Left ventricle myocardium inferior (tissue), 1 donor: ENCODE results near the gene COL26A1. TPM values are rescaled to one million over a fixed set of nuclear protein-coding genes. Genes with fewer than 3 reads are reported as not detected.

Experiments
- DNase-seq: peaks from one replicate; pipeline ENCODE4 v3.0.0-alpha.2; 2020
- H3K27ac ChIP-seq: fragments of 200-600 bp; replicated peaks from 2 replicates; pipeline ENCODE4 v1.8.0; 2021
- H3K27me3 ChIP-seq: fragments of 200-600 bp; 2 replicates; pipeline ENCODE4 v1.8.0; 2021; ENCODE audit warnings: low read depth
- H3K36me3 ChIP-seq: fragments of 200-600 bp; 2 replicates; pipeline ENCODE4 v1.8.0; 2021
- H3K4me1 ChIP-seq: fragments of 200-600 bp; 2 replicates; pipeline ENCODE4 v1.8.0; 2021
- H3K4me3 ChIP-seq: fragments of 200-600 bp; 2 replicates; pipeline ENCODE4 v1.8.0; 2021; ENCODE audit warnings: mild to moderate bottlenecking, moderate library complexity
- H3K9me3 ChIP-seq: fragments of 200-600 bp; replicated peaks from 2 replicates; pipeline ENCODE4 v1.8.0; 2021
- intact Hi-C: fragments of 100-400 bp; cut with micrococcal nuclease; formaldehyde crosslinking; loops from one replicate; pipeline ENCODE4 v1.11.0; 2022
- total RNA-seq: library from RNA; stranded (reverse); fragmentation: NEBNext Ultra II Directional; extraction: Animal tissue kit (Norgen Biotek cat#: 25700); gene quantifications from one replicate; pipeline ENCODE4 v1.2.1, GENCODE V29; 2021
- TF ChIP-seq, protein P1 (sequence below): fragments of 200-600 bp; IDR thresholded peaks from 2 replicates; pipeline ENCODE4 v1.8.0; 2021; ENCODE audit warnings: antibody characterized with exemption, mild to moderate bottlenecking, borderline replicate concordance
- donor health status: DM: no; HTN: yes; CAD: no; lungs with severe emphysema.

The COL26A1 gene
- total RNA-seq, 1 donor from 2014 or later = not detected

DNA sequence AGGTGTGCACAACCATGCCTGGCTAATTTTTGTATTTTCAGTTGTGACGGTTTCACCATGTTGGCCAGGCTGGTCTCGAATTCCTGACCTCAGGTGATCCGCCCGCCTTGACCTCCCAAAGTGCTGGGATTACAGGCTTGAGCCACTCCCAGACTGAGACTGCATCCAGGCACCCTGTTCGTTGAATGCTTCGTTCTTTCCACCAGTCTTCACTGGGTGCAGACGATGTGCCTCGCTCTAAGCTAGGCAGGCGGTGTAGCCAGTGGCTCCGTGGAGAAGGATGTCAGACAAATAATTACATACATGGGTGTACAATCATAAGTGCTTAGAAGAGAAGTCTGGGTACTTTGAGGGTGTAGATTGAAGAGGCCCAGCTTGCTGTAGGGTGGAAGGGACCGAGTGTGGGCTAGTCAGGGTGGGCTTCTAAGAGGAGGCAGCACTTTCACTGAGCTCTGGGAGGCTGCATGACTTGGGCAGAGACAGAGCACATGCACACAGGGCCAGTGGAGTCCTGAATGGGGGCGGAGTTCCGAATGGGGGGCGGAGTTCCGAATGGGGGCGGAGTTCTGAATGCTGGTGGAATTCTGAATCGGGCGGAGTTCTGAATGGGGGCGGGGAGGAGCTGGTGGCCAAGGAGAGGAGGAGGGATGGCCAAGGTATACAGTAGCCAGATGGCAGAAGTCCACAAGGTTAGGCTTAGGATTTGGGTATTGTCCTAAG lies 74.3 kb downstream of the COL26A1 start:
- TF ChIP-seq, protein P1, sequence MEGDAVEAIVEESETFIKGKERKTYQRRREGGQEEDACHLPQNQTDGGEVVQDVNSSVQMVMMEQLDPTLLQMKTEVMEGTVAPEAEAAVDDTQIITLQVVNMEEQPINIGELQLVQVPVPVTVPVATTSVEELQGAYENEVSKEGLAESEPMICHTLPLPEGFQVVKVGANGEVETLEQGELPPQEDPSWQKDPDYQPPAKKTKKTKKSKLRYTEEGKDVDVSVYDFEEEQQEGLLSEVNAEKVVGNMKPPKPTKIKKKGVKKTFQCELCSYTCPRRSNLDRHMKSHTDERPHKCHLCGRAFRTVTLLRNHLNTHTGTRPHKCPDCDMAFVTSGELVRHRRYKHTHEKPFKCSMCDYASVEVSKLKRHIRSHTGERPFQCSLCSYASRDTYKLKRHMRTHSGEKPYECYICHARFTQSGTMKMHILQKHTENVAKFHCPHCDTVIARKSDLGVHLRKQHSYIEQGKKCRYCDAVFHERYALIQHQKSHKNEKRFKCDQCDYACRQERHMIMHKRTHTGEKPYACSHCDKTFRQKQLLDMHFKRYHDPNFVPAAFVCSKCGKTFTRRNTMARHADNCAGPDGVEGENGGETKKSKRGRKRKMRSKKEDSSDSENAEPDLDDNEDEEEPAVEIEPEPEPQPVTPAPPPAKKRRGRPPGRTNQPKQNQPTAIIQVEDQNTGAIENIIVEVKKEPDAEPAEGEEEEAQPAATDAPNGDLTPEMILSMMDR = no peak
- intact Hi-C loops = no loop called here
- Histone ChIP-seq H3K27me3 (peaks cover 89% of the 10 kb centered on the region), H3K4me1 (no peaks in the 10 kb centered on the region), H3K27ac (no peak overlapping the region), H3K9me3 (no peaks in the 10 kb centered on the region), H3K4me3 (no peak overlapping the region), H3K36me3 (no peaks in the 10 kb centered on the region)
- no peak for DNase-seq

DNA sequence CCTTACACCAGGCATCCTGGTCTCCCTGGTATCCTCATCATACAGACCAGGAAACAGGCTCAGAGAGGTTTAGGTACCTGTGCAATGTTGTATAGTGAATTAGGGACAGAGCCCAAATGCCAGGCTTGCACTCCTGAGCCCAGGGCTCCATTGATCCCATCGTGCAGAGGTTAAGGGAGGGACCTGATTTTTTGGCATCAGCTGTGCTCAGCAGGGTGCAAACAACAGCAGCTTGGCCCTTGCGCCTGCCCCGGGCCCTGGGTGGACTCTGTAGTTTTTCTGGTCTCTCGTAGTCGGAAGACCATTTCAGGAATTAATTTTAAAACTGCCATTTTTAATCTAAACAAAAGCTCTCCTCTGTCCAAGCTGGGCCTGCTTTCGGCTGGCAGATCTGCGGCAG lies 79.2 kb downstream of the COL26A1 start:
- intact Hi-C loops = no loop called here
- Histone ChIP-seq H3K4me3 (no peak overlapping the region), H3K27ac (no peak overlapping the region), H3K36me3 (no peaks in the 10 kb centered on the region), H3K9me3 (no peaks in the 10 kb centered on the region), H3K27me3 (peaks cover 71% of the 10 kb centered on the region), H3K4me1 (no peaks in the 10 kb centered on the region)
- DNase-seq = no peak
- TF ChIP-seq, protein P1 = no peak

DNA sequence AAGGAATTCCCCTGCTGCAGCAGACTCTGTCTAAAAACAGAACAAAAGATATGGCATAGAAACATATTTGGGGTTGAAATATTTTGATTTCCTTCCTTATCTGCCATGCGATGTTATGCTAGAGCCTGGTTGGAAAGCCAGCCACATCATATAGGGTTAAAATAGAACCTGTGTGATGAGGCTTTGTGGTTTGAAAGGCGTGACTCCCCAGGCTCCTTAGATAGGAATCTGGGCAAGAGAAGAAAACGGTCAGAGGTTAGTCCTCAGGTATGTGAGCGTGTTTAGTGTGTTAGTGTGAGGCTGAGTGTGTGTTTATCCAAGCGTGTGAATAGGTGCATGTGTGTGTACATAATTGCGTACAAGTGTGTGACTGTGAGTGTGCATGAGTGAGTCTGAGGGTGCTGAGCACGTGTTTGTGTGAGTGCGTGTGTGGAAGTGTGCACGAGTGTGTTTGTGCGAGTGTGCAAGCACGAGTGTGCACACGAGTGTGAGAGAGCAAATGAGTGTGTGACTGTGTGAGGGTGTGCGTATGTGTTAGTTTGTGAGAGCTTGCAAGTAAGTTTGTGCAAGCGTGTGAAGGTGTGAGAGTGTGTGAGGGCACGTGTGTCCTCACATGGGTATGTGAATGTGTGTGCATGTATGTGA lies 79.9 kb downstream of the COL26A1 start:
- TF ChIP-seq, protein P1 = no peak
- H3K4me1 ChIP-seq = no peaks in the 10 kb centered on the region
- H3K36me3 ChIP-seq = no peaks in the 10 kb centered on the region
- no peak for DNase-seq
- intact Hi-C loops = no loop called here
- H3K4me3 ChIP-seq = no peak overlapping the region
- no peaks in the 10 kb centered on the region for H3K9me3 ChIP-seq
- H3K27me3 ChIP-seq = peaks cover 65% of the 10 kb centered on the region
- no peak overlapping the region for H3K27ac ChIP-seq

DNA sequence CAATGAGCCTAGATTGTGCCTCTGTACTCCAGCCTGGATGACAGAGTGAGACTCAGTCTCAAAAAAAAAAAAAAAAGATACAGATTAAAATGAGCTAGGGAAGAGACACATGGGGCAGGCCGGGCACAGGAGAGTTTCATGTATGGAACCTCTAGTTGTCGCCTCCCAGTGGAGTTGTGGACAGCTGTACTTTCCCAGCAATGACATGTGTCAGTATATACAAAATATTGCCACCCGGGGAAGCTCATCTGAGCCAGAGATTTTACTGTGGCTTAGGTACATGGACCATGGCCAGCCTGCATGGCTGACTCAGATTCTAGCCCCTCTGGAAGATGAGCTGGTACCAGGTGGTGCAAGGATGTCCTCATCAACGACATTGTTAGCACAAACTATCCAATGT lies 87.4 kb downstream of the COL26A1 start:
- TF ChIP-seq, protein P1 = no peak
- Histone ChIP-seq H3K27ac (no peak overlapping the region), H3K4me3 (no peak overlapping the region), H3K9me3 (no peaks in the 10 kb centered on the region), H3K36me3 (no peaks in the 10 kb centered on the region), H3K27me3 (no peaks in the 10 kb centered on the region), H3K4me1 (no peaks in the 10 kb centered on the region)
- no peak for DNase-seq
- intact Hi-C loops = no loop called here

DNA sequence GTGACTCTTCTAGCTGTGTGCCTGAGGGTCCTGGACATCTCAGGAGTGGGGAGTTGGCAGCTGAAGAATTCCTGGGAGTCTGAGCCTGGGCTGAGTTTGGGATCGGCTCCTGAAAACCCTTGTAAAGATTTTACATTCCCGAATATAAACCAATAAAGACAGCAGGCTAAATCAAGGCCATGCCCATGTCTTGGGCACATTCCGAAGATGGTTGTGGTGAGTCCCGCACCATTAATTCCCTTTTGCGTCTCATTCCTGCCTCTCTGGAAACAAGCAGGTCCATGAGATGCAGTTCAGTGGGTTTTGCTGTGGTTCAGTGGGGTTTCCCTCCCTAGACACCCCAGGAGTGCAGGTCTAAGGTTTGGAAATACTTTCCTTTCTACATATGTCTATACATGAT lies 90.9 kb downstream of the COL26A1 start:
- Histone ChIP-seq H3K27ac (no peak overlapping the region), H3K4me1 (no peaks in the 10 kb centered on the region), H3K27me3 (peaks cover 6% of the 10 kb centered on the region), H3K9me3 (no peaks in the 10 kb centered on the region), H3K36me3 (no peaks in the 10 kb centered on the region), H3K4me3 (no peak overlapping the region)
- intact Hi-C loops = no loop called here
- no peak for DNase-seq
- TF ChIP-seq, protein P1 = no peak
